Tibial nerve (tissue), 4 donors: Measurements from ENCODE around the gene BEAN1.

Experiments
- EP300 ChIP-seq, 2 donors: sonication (generic); formaldehyde crosslinking; IDR thresholded peaks; one replicate each; pipeline ENCODE4 v1.6.1; 2017; ENCODE audit warnings: antibody characterized with exemption in 2 of 2, mild to moderate bottlenecking in 1 of 2
- POLR2A ChIP-seq, 2 donors: fragments of 450-650 bp; IDR thresholded peaks; one replicate each; pipeline ENCODE4 v1.6.1; 2017; ENCODE audit warnings: antibody characterized with exemption in 2 of 2, mild to moderate bottlenecking in 2 of 2, moderate library complexity in 2 of 2
- TF ChIP-seq, protein P1 (sequence below), 5 experiments: fragments of 200-600 bp in 3 of 5; fragments of 450-650 bp in 2 of 5; sonication (generic) in 3 of 5; IDR thresholded peaks; one replicate each; pipeline ENCODE4 v1.5.1; 2016 to 2019; ENCODE audit warnings: antibody characterized with exemption in 5 of 5, mild to moderate bottlenecking in 3 of 5, moderate library complexity in 2 of 5

DNA sequence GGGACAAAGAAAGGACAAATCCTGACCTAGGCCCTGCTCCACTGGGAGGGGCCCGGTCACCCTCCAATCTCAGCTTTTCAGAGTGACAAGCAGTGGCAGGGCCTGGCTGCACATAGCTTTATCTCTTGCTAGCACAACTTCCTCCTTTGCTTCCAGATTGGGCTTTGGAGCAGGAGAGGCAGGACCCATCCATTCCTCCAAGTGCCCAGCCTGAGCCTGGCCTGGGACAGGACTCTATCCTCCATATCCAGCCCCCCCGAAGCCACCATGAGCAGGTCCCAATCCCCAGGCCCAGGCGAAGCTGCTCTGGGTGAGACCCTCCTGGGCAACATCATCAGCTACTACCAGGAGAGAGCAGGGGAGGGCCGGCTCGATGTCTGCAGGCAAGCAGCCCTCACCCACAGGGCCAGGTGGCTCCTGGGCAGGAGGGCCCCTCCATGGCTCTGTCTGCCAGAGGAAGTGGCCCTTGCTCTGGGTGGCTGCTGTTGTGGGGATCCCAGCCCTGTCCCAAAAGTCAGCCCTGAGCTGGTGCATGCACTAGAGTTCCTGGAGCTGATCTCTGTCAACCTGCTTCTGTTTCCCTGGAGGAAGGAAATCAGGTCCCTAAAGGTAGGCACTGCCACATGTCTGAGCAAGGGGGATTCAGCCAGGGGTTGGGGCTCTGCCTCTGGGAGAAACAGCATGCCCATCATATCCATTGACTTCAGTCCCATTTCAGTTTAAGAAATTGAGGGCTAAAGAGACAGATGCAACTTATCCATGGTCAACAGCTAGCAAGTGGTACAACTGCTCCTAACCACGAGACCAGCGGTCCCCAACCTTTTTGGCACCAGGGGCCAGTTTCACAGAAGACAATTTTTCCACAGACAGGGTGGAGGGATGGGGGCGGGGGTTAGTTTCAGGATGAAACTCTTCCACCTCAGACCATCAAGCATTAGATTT is 64.0 kb downstream of the BEAN1 start:
- TF ChIP-seq POLR2A (IDR thresholded peaks at IDR 0.05): no peak
- TF ChIP-seq, protein P1, sequence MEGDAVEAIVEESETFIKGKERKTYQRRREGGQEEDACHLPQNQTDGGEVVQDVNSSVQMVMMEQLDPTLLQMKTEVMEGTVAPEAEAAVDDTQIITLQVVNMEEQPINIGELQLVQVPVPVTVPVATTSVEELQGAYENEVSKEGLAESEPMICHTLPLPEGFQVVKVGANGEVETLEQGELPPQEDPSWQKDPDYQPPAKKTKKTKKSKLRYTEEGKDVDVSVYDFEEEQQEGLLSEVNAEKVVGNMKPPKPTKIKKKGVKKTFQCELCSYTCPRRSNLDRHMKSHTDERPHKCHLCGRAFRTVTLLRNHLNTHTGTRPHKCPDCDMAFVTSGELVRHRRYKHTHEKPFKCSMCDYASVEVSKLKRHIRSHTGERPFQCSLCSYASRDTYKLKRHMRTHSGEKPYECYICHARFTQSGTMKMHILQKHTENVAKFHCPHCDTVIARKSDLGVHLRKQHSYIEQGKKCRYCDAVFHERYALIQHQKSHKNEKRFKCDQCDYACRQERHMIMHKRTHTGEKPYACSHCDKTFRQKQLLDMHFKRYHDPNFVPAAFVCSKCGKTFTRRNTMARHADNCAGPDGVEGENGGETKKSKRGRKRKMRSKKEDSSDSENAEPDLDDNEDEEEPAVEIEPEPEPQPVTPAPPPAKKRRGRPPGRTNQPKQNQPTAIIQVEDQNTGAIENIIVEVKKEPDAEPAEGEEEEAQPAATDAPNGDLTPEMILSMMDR (IDR thresholded peaks at IDR 0.05): no peak
- TF ChIP-seq EP300 (IDR thresholded peaks at IDR 0.05): no peak
